T-helper 17 cell (primary cell): ENCODE measurements around the gene CCDC71L. TPM values are rescaled to one million over a fixed set of nuclear protein-coding genes. Genes with fewer than 3 reads are reported as not detected.

ENCODE experiments used
- ATAC-seq: fragments of 150-1000 bp; cut with Tn5 transposase; 2 replicates; pipeline ENCODE4 v1.10.0; 2021; ENCODE audit warnings: mild to moderate bottlenecking, moderate library complexity
- DNase-seq, 3 donors: peaks; one replicate each; pipeline versions ENCODE4 v3.0.0 to v3.0.0-alpha.2; 2020 to 2021
- H3K9me3 ChIP-seq: one replicate; pipeline ENCODE4 v1.7.0; 2013; ENCODE audit warnings: low read length, mild to moderate bottlenecking; ENCODE audit not compliant: control insufficient read depth, poor library complexity, severe bottlenecking
- H3K27ac Mint-ChIP-seq: one replicate; pipeline ENCODE4 v1.8.0; 2022; ENCODE audit warnings: mild to moderate bottlenecking, moderate library complexity, mixed read lengths
- H3K27me3 Mint-ChIP-seq: one replicate; pipeline ENCODE4 v1.8.0; 2022; ENCODE audit warnings: mixed read lengths
- H3K36me3 Mint-ChIP-seq: one replicate; pipeline ENCODE4 v1.8.0; 2022; ENCODE audit warnings: low read depth, mixed read lengths
- H3K4me1 Mint-ChIP-seq: one replicate; pipeline ENCODE4 v1.8.0; 2022; ENCODE audit warnings: mild to moderate bottlenecking, mixed read lengths
- H3K4me3 Mint-ChIP-seq: one replicate; pipeline ENCODE4 v1.8.0; 2022; ENCODE audit warnings: mild to moderate bottlenecking, moderate library complexity, mixed read lengths
- total RNA-seq, 4 donors: library from RNA in 2 of 4; stranded (reverse) in 2 of 4; gene quantifications; one replicate each; pipeline ENCODE4 v1.2.3 and lab custom pipeline; 2022 to 2026

CCDC71L gene
- total RNA-seq, 2 donors from 2014 or later, result 14.9 to 20.7 TPM

DNA sequence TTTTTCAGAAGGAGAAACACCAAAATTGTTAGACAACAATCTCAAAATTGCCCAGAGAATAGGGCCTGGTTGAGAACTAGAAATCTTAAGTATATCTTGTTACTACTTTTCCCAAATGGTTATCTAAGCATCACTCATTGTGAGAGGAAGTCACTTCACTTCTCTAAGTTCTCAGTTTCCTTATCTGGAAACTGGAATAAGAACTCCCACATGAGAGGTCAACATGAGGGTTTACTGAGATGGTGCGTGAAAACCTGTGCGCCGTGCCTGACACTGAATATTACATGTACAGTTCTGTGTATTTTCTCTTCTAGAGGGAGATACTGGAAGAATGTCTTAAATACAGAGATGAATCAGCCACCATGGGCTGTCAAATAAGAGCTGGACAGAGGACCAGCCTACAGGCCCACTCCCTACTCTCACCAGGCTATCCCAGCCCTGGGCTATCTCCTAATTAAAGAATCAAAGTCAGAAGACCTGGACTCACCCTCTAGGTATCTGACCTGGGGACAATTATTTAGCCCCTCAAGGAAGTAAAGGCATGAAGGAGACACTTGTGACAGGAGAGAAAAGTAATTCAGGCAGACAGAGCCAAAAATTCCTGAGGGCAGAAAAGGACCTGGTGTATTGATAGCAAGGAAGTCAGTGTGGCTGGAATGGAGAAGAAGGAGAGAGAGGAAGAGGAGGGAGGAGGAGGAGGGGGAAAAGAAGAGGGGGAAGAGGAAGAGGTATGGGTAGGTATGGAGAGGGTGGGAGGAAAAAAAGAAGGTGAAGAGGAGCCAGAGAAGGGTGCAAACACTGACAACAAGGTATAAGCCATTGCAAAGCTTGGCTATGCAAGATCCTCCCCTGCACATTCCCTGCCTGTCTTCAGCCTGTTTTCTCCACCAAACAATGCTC is 44.9 kb downstream of the CCDC71L start:
- Mint-ChIP-seq H3K27me3 (no peaks in the 10 kb centered on the region), H3K4me3 (no peak overlapping the region), H3K4me1 (peaks cover 2% of the 10 kb centered on the region), H3K36me3 (peaks cover 10% of the 10 kb centered on the region), H3K27ac (no peak overlapping the region)
- DNase-seq, result no peak
- no peak for ATAC-seq
- H3K9me3 ChIP-seq, result no peaks in the 10 kb centered on the region

DNA sequence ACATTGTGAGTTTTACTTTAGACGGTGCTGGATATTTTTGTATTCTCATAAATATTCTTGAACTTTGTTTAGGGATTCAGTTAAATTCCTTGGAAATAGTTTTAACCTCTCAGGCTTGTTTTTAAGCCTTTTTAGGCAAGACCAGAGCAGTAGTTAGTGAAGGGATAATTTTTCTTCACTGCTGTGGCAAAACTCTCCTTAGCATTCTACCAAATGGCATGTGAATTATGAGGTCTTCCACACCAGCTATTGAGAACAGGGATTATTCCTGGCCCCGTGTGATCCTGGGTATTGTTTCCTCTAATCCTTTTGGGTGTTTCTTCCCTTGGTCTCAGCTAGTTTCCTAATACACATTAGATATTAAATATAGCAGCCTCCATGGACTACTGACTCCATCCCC is 46.2 kb downstream of the CCDC71L start:
- H3K36me3 Mint-ChIP-seq, result peaks cover 9% of the 10 kb centered on the region
- H3K27ac Mint-ChIP-seq, result no peak overlapping the region
- H3K9me3 ChIP-seq, result no peaks in the 10 kb centered on the region
- no peak for ATAC-seq
- no peaks in the 10 kb centered on the region for H3K27me3 Mint-ChIP-seq
- peaks cover 2% of the 10 kb centered on the region for H3K4me1 Mint-ChIP-seq
- DNase-seq, result no peak
- no peak overlapping the region for H3K4me3 Mint-ChIP-seq

- Mint-ChIP-seq H3K27ac (no peak overlapping the region), H3K4me3 (no peak overlapping the region), H3K4me1 (peaks cover 2% of the 10 kb centered on the region), H3K27me3 (no peaks in the 10 kb centered on the region), H3K36me3 (peaks cover 6% of the 10 kb centered on the region)
- no peak for DNase-seq
- no peak for ATAC-seq
- H3K9me3 ChIP-seq, result no peaks in the 10 kb centered on the region
Observed at GRCh38 chr7:106613848-106614560, 47.0 kb downstream of the CCDC71L start.

DNA sequence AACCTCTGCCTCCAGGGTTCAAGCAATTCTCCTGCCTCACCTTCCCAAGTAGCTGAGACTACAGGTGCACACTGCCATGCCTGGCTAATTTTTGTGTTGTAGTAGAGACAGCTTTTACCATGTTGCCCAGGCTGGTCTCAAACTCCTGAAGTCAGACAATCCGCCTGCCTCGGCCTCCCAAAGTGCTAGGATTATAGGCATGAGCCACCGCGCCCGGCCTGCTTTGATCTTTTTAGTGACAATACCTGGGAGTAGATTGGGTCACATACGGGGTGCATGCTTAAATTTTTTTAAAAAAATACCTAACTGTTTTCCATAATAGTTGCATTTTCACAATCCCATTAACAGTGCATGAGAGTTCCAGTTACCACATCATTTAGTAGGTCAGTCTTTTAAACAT is 47.7 kb downstream of the CCDC71L start:
- H3K27me3 Mint-ChIP-seq, result no peaks in the 10 kb centered on the region
- H3K9me3 ChIP-seq, result no peaks in the 10 kb centered on the region
- H3K27ac Mint-ChIP-seq, result no peak overlapping the region
- H3K4me3 Mint-ChIP-seq, result no peak overlapping the region
- DNase-seq (no peak), ATAC-seq (no peak)
- peaks cover 6% of the 10 kb centered on the region for H3K36me3 Mint-ChIP-seq
- H3K4me1 Mint-ChIP-seq, result peaks cover 2% of the 10 kb centered on the region

GRCh38 chr7:106612432-106612831 is 48.5 kb downstream of the CCDC71L start:
- no peak for ATAC-seq
- Mint-ChIP-seq H3K4me3 (no peak overlapping the region), H3K27ac (no peak overlapping the region), H3K4me1 (no peaks in the 10 kb centered on the region), H3K36me3 (peaks cover 6% of the 10 kb centered on the region), H3K27me3 (no peaks in the 10 kb centered on the region)
- H3K9me3 ChIP-seq, result no peaks in the 10 kb centered on the region
- no peak for DNase-seq

GRCh38 chr7:106611911-106612310 is 49.0 kb downstream of the CCDC71L start:
- DNase-seq (no peak), ATAC-seq (no peak)
- H3K4me3 Mint-ChIP-seq, result no peak overlapping the region
- H3K27me3 Mint-ChIP-seq, result no peaks in the 10 kb centered on the region
- H3K36me3 Mint-ChIP-seq, result peaks cover 6% of the 10 kb centered on the region
- no peak overlapping the region for H3K27ac Mint-ChIP-seq
- no peaks in the 10 kb centered on the region for H3K9me3 ChIP-seq
- no peaks in the 10 kb centered on the region for H3K4me1 Mint-ChIP-seq

- H3K36me3 Mint-ChIP-seq, result peaks cover 6% of the 10 kb centered on the region
- H3K4me3 Mint-ChIP-seq, result no peak overlapping the region
- no peak for ATAC-seq
- no peaks in the 10 kb centered on the region for H3K27me3 Mint-ChIP-seq
- no peak for DNase-seq
- no peak overlapping the region for H3K27ac Mint-ChIP-seq
- no peaks in the 10 kb centered on the region for H3K9me3 ChIP-seq
- no peaks in the 10 kb centered on the region for H3K4me1 Mint-ChIP-seq
Observed at GRCh38 chr7:106610996-106611886, 49.7 kb downstream of the CCDC71L start.

DNA sequence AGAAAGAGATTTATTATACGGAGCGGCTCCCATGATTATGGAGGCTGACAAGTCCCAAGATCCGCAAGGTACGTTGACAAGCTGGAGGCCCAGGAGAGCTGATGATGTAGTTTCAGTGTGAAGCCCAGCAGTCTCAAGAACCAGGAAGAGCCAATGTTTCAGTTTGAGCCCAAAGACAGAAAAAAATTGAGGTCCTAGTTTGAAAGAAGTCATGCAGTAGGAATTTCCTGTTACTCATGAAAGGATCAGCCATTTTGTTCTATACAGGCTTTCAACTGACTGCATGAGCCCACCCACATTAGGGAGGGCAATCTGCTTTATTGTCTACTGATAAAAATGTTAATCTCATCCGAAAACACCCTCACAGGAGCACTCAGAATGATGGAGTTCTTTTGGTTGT is 51.5 kb downstream of the CCDC71L start:
- H3K9me3 ChIP-seq, result no peaks in the 10 kb centered on the region
- ATAC-seq, result no peak
- Mint-ChIP-seq H3K27ac (no peak overlapping the region), H3K4me1 (peaks cover 5% of the 10 kb centered on the region), H3K4me3 (no peak overlapping the region), H3K36me3 (peaks cover 2% of the 10 kb centered on the region), H3K27me3 (no peaks in the 10 kb centered on the region)
- no peak for DNase-seq

- Mint-ChIP-seq H3K4me1 (peaks cover 7% of the 10 kb centered on the region), H3K27me3 (no peaks in the 10 kb centered on the region), H3K36me3 (no peaks in the 10 kb centered on the region), H3K27ac (no peak overlapping the region), H3K4me3 (no peak overlapping the region)
- H3K9me3 ChIP-seq, result no peaks in the 10 kb centered on the region
- no peak for ATAC-seq
- no peak for DNase-seq
Observed at GRCh38 chr7:106608661-106609060, 52.3 kb downstream of the CCDC71L start.

Other genes with a start within 250 kb of the CCDC71L start
- gene PIK3CG, start 204.1 kb upstream of the CCDC71L start, total RNA-seq, result 10 to 100 TPM; 24.8 to 25.7 TPM